ENCODE results near the gene HPN.
A peak's percentile ranks its signal among the peaks of the same experiment; 100 is the strongest.

HPN gene

GRCh38 chr19:35066691-35067563 is 25.4 kb downstream of the HPN start (continued):
- TF ChIP-seq ZNF18 (tag by site-specific recombination; IDR thresholded peaks at IDR 0.05) (no peak), ZNF530 (tag by site-specific recombination; IDR thresholded peaks at IDR 0.05; ENCODE audit: low read depth) (no peak), KLF8 (tag by site-specific recombination; IDR thresholded peaks at IDR 0.05) (peak; percentile 54; the same call in 1 of the 2 replicates), MEIS1 (CRISPR knock-in tag; IDR thresholded peaks at IDR 0.05; ENCODE audit: borderline replicate concordance) (no peak), EGR2 (tag by site-specific recombination; IDR thresholded peaks at IDR 0.05; ENCODE audit: low read depth) (no peak), ZNF561 (tag by site-specific recombination; IDR thresholded peaks at IDR 0.05; ENCODE audit: borderline replicate concordance) (peak; percentile 98), ZNF133 (tag by site-specific recombination; IDR thresholded peaks at IDR 0.05) (no peak), ZNF223 (tag by site-specific recombination; IDR thresholded peaks at IDR 0.05) (no peak), TCF7L2 (IDR thresholded peaks at IDR 0.05; ENCODE audit: borderline replicate concordance, low read depth, low read length) (no peak), ZNF548 (tag by site-specific recombination; IDR thresholded peaks at IDR 0.05) (no peak), SP3 (tag by site-specific recombination; IDR thresholded peaks at IDR 0.05) (peak; percentile 68), FEZF1 (tag by site-specific recombination; IDR thresholded peaks at IDR 0.05) (no peak), ZNF585B (tag by site-specific recombination; IDR thresholded peaks at IDR 0.05) (no peak), ZNF174 (tag by site-specific recombination; IDR thresholded peaks at IDR 0.05) (no peak), ZNF521 (tag by site-specific recombination; IDR thresholded peaks at IDR 0.05) (no peak), ZNF248 (tag by site-specific recombination; IDR thresholded peaks at IDR 0.05) (no peak), ZNF658 (tag by site-specific recombination; IDR thresholded peaks at IDR 0.05) (no peak), ZNF629 (tag by site-specific recombination; IDR thresholded peaks at IDR 0.05) (peak; percentile 45; the same call in 1 of the 2 replicates), ZBTB17 (tag by site-specific recombination; IDR thresholded peaks at IDR 0.05) (peak; percentile 78), TSHZ1 (tag by site-specific recombination; IDR thresholded peaks at IDR 0.05; ENCODE audit: borderline replicate concordance) (no peak), ZSCAN5A (tag by site-specific recombination; IDR thresholded peaks at IDR 0.05) (no peak), ZNF670 (tag by site-specific recombination; IDR thresholded peaks at IDR 0.05; ENCODE audit: low read depth) (no peak), ZSCAN30 (tag by site-specific recombination; IDR thresholded peaks at IDR 0.05) (peak; percentile 98), ZNF529 (tag by site-specific recombination; IDR thresholded peaks at IDR 0.05; ENCODE audit: insufficient replicate concordance) (no peak), ZNF544 (tag by site-specific recombination; IDR thresholded peaks at IDR 0.05) (no peak), KLF16 (tag by site-specific recombination; IDR thresholded peaks at IDR 0.05) (no peak), ZNF558 (tag by site-specific recombination; IDR thresholded peaks at IDR 0.05) (peak; percentile 59; the same call in 1 of the 2 replicates), ZNF549 (tag by site-specific recombination; IDR thresholded peaks at IDR 0.05) (no peak), ZNF114 (tag by site-specific recombination; IDR thresholded peaks at IDR 0.05) (no peak), ZNF626 (tag by site-specific recombination; IDR thresholded peaks at IDR 0.05) (no peak), ZNF19 (tag by site-specific recombination; IDR thresholded peaks at IDR 0.05; ENCODE audit: low read depth) (no peak), ZFP3 (tag by site-specific recombination; IDR thresholded peaks at IDR 0.05; ENCODE audit: low read depth) (no peak), ZNF664 (tag by site-specific recombination; IDR thresholded peaks at IDR 0.05) (no peak; the same call in 1 of the 2 replicates), REPIN1 (tag by site-specific recombination; IDR thresholded peaks at IDR 0.05; ENCODE audit: low read depth) (no peak), ZNF776 (tag by site-specific recombination; IDR thresholded peaks at IDR 0.05; ENCODE audit: borderline replicate concordance) (no peak), ZNF791 (tag by site-specific recombination; IDR thresholded peaks at IDR 0.05) (no peak), ZNF623 (tag by site-specific recombination; IDR thresholded peaks at IDR 0.05) (no peak)
